SKM-1 (cell line): ENCODE measurements around the gene ARMC2.
A peak's percentile ranks its signal among the peaks of the same experiment; 100 is the strongest.
"Not testable (repeated sequence)": the region's sequence is repeated elsewhere in the genome, so short reads cannot be mapped to it uniquely, and the experiment has no call there.

Experiments
- DNase-seq: peaks from one replicate; lab custom pipeline; 2025; ENCODE audit not compliant: unreplicated experiment; lab: John Stamatoyannopoulos, UW

The ARMC2 gene

GRCh38 chr6:108948181-108948661, 100.0 kb downstream of the ARMC2 start:
- no peak for DNase-seq

- DNase-seq: no peak
Observed at GRCh38 chr6:108951351-108951953, 103.2 kb downstream of the ARMC2 start.

DNA sequence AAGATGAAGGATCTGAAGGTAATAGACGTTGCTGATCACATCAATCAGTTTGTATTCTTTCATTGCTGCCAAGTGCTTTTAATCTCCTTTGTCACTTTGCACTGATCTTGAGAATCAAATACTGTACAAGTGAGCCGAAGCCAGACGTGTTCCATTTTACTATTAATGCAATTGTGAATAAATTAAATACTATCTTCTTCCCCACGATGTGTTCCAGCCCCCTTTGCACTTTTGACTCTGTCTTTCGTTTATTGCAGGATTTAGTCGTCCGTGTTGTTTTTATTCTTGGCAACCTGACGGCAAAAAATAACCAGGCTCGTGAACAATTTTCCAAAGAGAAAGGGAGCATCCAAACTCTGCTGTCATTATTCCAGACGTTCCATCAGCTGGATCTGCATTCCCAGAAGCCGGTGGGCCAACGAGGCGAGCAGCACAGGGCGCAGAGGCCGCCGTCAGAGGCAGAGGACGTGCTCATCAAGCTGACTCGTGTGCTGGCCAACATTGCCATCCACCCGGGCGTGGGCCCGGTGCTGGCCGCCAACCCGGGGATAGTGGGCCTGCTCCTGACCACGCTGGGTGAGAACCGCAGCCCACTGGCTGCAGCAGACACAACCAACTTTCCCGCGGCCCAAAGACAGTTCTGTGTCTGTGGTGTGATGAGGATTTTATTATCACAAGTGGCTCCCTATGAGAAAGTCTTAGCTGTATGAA, 104.7 kb downstream of the ARMC2 start:
- DNase-seq: no peak

DNA sequence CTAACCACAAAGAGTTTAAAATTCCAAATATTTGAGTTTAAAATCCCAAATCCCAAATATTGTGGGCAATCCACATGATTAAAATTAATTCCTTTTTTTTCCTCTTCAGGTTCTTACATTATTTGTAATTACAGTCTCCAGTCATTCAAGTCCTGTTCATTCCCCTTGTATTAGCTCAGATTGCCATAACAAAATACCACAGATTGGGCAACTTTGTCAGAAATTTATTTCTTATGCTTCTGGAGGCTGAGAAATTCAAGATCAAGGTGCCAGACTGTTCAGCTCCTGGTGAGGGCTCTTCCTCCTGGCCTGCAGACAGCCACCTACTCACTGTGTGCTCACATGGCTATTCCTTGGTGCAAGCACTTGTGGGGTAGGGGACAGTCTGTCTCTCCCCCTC, 105.5 kb downstream of the ARMC2 start:
- no peak for DNase-seq

GRCh38 chr6:108955329-108955949, 107.2 kb downstream of the ARMC2 start:
- no peak for DNase-seq

DNA sequence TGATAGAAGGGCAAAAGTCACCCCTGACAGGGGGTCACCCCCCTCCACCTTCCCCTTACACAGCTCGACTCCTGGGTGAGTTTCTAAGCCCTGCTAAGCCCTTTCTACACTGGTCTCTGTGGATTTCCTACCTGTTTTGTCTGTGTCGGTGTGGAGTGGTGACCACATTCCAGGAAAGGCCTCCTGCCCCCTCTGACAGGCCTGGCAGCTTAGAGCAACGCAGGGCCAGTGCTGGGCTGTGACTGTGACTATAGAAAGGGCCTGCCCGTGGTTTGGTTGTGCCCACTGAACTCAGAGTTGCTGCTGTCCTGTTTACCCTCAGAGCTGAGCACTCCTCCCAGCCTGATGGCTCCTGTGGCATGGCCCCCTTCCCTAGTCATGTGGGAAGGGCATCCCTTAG, 109.0 kb downstream of the ARMC2 start:
- no peak for DNase-seq

DNA sequence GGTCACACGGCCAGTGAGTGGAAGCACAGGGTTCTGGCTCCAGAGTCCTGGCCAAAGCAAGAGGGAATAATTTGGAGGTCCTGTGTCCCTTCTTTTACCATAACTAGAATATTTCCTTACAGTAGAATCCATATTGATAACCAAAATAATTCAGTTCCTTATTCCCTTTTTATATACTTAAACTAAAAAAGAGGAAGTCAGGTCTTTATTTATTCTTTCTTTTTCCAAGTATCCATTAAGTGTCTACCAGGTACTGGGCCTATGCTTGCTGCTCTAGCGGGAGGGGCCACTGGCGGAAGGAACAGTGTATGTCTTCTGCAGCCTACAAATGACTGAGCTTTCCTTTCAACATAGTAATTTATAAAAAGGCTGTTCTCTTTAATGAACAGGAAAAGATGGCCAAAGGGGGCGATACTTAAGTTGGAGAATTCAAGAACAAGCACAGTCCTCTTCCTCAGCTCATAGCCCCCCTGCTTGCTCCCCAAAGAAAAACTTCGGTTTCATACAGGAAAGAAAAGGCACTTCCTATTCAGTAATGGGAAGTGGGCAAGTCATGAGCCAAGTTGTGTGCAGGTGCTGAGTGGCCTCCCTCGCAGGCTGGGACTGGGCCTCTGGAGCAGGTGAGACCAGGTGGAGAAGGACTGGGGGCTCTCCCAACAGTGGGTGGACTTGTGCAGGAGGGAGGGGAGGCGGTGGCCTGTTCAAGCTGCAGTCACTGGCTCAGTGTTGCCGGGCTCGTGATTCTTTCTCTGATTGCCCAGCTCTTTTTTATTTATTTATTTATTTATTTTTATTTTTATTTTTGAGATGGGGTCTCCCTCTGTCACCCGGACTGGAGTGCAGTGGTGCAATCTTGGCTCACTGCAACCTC, 110.9 kb downstream of the ARMC2 start:
- DNase-seq: no peak

- no peak for DNase-seq
Observed at GRCh38 chr6:108959972-108960582, 111.9 kb downstream of the ARMC2 start.

DNA sequence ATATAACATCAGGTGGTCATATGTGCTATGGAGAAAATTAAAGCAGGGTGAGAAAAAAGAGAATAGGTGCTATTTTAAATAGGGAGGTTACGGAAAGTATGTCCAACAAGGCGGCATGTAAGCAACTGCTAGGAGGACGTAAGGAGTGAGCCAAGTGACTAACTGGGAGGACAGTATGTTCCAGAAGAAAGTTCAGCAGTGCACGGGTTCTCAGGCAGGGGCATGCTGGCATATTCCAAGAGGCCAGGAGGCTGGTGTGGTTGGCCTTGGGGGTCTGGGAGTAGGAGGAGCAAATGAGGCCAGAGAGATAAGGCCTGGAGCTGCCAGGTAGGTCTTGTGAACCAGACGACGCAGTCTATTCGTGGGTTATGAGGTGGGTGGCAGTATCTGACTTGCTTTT, 112.4 kb downstream of the ARMC2 start:
- no peak for DNase-seq

DNA sequence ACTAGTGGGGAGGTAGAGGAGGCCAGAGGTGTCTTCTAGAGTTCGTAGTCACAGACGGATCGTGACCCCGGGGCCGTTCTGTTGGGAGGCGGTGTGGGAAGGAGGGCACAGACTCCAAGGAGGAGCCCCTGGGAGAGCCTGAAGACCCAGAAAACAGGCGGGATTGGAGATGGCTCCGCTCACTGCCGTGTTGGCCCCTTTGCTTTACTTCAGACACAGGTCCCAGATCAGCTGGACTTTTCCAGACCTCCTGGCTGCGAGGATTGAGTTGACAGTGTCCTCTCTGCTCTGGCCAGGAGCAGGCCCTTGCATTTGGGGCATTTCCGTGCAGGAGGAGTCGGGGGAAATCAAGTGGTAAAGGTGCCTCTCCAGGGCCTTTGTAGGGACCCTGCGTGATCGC, 112.9 kb downstream of the ARMC2 start:
- no peak for DNase-seq

DNA sequence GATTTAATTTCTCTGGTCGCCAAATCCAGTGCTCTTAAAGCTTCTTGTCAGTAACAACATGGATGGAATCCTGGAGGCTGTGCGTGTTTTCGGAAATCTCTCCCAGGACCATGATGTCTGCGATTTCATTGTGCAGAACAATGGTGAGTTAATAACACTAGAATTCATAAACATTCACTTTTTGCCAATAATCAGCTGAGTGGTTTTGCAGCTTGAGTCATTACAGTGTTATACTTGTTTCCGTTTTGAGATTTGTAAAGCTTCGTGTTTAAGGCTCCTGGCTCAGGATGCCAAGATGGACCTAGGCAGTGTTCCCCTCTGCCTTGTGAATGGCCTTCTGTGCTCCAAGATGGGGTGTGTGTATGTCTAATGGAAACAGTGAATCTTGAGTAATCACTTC, 113.8 kb downstream of the ARMC2 start:
- no peak for DNase-seq

DNA sequence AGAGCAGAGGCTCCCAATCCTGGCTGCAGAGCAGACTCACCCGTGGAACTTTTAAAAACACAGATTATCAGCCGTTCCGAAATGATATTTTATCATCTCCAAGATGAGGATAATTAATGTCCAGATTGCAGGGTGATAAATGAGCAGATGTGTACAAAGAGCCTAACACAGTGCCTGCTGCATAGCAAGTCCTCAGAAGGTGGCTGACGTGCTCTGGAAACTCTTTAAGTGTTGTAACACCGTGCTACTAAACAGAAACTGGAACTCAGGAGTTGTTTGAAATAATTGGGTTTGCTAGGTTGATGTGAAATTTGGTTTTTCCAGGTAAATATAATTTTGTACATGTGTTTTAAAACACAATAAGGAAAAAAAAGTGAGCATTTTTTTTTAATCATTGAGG, 118.0 kb downstream of the ARMC2 start:
- no peak for DNase-seq

GRCh38 chr6:108966855-108967755, 118.9 kb downstream of the ARMC2 start:
- peak; percentile 81 for DNase-seq

- peak; percentile 72 for DNase-seq
Observed at GRCh38 chr6:108968325-108969316, 120.4 kb downstream of the ARMC2 start.

DNA sequence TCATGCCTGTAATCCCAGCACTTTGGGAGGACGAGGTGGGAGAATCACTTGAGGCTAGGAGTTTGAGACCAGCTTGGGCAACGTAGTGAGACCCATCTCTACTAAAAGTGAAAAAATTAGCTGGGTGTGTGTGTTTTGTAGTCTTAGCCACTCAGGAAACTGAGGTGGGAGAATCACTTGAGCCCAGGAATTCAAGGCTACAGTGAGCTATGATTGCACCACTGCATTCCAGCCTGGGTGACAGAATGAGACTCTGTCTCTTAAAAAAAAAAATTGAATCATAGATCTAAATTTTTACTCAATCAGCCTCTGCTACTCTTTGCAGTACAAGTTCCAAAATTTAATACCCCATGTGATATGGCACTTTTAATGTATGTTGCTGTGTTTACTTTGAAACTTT, 121.6 kb downstream of the ARMC2 start:
- no peak for DNase-seq

DNA sequence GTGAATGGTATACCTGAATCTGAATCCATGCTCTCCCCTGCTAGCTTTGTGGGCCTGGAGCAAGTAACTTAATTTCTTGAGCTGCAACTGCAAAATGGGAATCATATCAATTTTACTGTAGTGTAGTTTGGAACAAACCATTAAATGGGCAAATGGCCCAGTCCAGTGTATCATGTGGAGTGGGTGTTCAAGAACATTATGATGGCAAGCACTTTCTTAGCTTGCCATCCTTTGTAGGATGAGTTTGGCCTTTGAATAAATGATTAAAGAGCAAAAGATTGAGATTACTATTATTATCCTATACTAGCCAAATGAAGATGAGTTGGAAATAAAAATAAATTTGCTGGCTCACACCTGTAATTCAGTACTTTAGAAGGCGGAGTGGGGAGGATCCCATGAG, 126.0 kb downstream of the ARMC2 start:
- no peak for DNase-seq

DNA sequence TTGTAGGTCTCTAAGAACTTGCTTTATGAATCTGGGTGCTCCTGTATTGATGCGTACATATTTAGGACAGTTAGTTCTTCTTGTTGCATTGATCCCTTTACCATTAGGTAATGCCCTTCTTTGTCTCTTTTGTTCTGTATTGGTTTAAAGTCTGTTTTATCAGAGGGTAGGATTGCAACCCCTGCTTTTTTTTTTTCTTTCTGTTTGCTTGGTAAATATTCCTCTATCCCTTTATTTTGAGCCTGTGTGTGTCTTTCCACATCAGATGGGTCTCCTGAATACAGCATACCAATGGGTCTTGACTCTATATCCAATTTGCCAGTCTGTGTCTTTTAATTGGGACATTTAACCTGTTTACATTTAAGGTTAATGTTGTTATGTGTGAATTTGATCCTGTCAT, 130.4 kb downstream of the ARMC2 start:
- DNase-seq: not testable (repeated sequence)

GRCh38 chr6:108982154-108983113, 134.2 kb downstream of the ARMC2 start:
- no peak for DNase-seq
